Astrocyte (in vitro differentiated cells and primary cell): ENCODE results near the gene TEX2. TPM values are rescaled to one million over a fixed set of nuclear protein-coding genes. Genes with fewer than 3 reads are reported as not detected.

ENCODE experiments used
- DNase-seq: peaks from one replicate; pipeline ENCODE4 v3.0.0-alpha.2; 2010; ENCODE audit warnings: low read depth
- FAIRE-seq: peaks from 2 replicates; lab custom pipeline; 2011; peaks lifted over from hg19 to GRCh38; lab: Jason Lieb, UNC
- H2AFZ ChIP-seq: 2 replicates; pipeline ENCODE4 v1.6.0; 2012; ENCODE audit warnings: low read depth, low read length, inconsistent platforms
- H3K27ac ChIP-seq: 2 replicates; pipeline ENCODE4 v1.5.1; 2011; ENCODE audit warnings: low read depth, low read length, inconsistent platforms
- H3K27me3 ChIP-seq: 2 replicates; pipeline ENCODE4 v1.6.0; 2011; ENCODE audit warnings: low read length, inconsistent platforms; ENCODE audit not compliant: insufficient read depth
- H3K36me3 ChIP-seq: 2 replicates; pipeline ENCODE4 v1.5.1; 2011; ENCODE audit warnings: low read length, inconsistent platforms; ENCODE audit not compliant: insufficient read depth
- H3K4me1 ChIP-seq: 2 replicates; pipeline ENCODE4 v1.5.1; 2011; ENCODE audit warnings: low read length, inconsistent platforms; ENCODE audit not compliant: insufficient read depth
- H3K4me2 ChIP-seq: 2 replicates; pipeline ENCODE4 v1.6.0; 2012; ENCODE audit warnings: low read length, inconsistent platforms
- H3K4me3 ChIP-seq: 2 replicates; pipeline ENCODE4 v1.5.1; 2011; ENCODE audit warnings: low read depth, mild to moderate bottlenecking, low read length, inconsistent platforms; ENCODE audit not compliant: insufficient read depth
- H3K79me2 ChIP-seq: 2 replicates; pipeline ENCODE4 v1.6.0; 2012; ENCODE audit warnings: mild to moderate bottlenecking, low read length, inconsistent platforms; ENCODE audit not compliant: insufficient read depth
- H3K9ac ChIP-seq: 2 replicates; pipeline ENCODE4 v1.6.0; 2012; ENCODE audit warnings: mild to moderate bottlenecking, low read length, inconsistent platforms
- H3K9me3 ChIP-seq: 2 replicates; pipeline ENCODE4 v1.5.1; 2012; ENCODE audit warnings: low read depth, mild to moderate bottlenecking, low read length, inconsistent platforms; ENCODE audit not compliant: insufficient read depth
- H4K20me1 ChIP-seq: 2 replicates; pipeline ENCODE4 v1.6.0; 2012; ENCODE audit warnings: low read length, inconsistent platforms; ENCODE audit not compliant: insufficient read depth
- H3K27ac Mint-ChIP-seq: one replicate; pipeline ENCODE4 v1.8.0; 2021; ENCODE audit warnings: mild to moderate bottlenecking, mixed read lengths; ENCODE audit not compliant: unreplicated experiment
- H3K27me3 Mint-ChIP-seq: one replicate; pipeline ENCODE4 v1.8.0; 2021; ENCODE audit warnings: low read depth, mixed read lengths; ENCODE audit not compliant: unreplicated experiment
- H3K36me3 Mint-ChIP-seq: one replicate; pipeline ENCODE4 v1.8.0; 2021; ENCODE audit warnings: low read depth, mixed read lengths; ENCODE audit not compliant: unreplicated experiment
- H3K4me1 Mint-ChIP-seq: one replicate; pipeline ENCODE4 v1.8.0; 2021; ENCODE audit warnings: low read depth, mixed read lengths; ENCODE audit not compliant: unreplicated experiment
- H3K4me3 Mint-ChIP-seq: one replicate; pipeline ENCODE4 v1.8.0; 2021; ENCODE audit warnings: mild to moderate bottlenecking, moderate library complexity, mixed read lengths; ENCODE audit not compliant: unreplicated experiment
- H3K9me3 Mint-ChIP-seq: one replicate; pipeline ENCODE4 v1.8.0; 2021; ENCODE audit warnings: mild to moderate bottlenecking, mixed read lengths; ENCODE audit not compliant: unreplicated experiment
- EZH2 ChIP-seq: IDR thresholded peaks from 2 replicates; pipeline ENCODE4 v1.6.1; 2012; ENCODE audit warnings: mild to moderate bottlenecking, low read length, inconsistent platforms; ENCODE audit not compliant: insufficient read depth
- total RNA-seq: library from RNA; stranded (reverse); gene quantifications from 2 replicates; pipeline ENCODE4 v1.2.1, GENCODE V29; 2021
- TF ChIP-seq, protein P1 (sequence below): IDR thresholded peaks from 2 replicates; pipeline ENCODE4 v1.5.1; 2011; ENCODE audit warnings: low read depth, mild to moderate bottlenecking, inconsistent platforms, low read length, moderate library complexity; ENCODE audit not compliant: insufficient read depth

The TEX2 gene
- total RNA-seq, 1 donor from 2014 or later = 56.1 TPM

DNA sequence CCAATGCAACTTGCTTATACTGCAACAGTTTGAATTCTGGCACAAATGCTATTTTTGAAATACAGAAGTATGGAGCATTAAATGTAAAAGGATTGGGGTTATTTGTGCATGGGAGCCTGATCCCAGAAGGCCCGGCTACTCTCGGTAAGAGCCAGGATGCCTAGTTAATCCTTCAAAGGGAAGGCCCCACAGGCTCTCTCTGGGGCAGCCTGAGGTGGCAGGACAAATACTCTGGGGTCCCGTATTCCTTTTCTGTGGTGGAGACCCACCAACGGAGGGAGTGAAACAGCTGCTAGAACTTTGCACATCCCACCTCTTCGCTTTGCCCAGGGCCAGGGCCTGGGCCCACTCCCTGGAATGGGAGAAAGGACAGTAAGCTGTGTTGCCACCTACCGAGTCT, 163.5 kb downstream of the TEX2 start:
- FAIRE-seq (no peak), DNase-seq (no peak)
- Histone ChIP-seq H3K4me3 (no peak overlapping the region), H3K36me3 (no peaks in the 10 kb centered on the region), H3K4me2 (no peak overlapping the region), H3K4me1 (no peaks in the 10 kb centered on the region), H3K27ac (no peak overlapping the region), H3K9ac (no peak overlapping the region), H2AFZ (no peak overlapping the region), H4K20me1 (peaks cover 12% of the 10 kb centered on the region), H3K27me3 (no peaks in the 10 kb centered on the region), H3K79me2 (no peaks in the 10 kb centered on the region), H3K9me3 (no peaks in the 10 kb centered on the region)
- Mint-ChIP-seq H3K9me3 (no peaks in the 10 kb centered on the region), H3K4me1 (peaks cover 11% of the 10 kb centered on the region), H3K36me3 (peaks cover 11% of the 10 kb centered on the region), H3K27me3 (no peaks in the 10 kb centered on the region), H3K4me3 (no peak overlapping the region), H3K27ac (no peak overlapping the region)
- TF ChIP-seq EZH2 = no peak
- TF ChIP-seq, protein P1, sequence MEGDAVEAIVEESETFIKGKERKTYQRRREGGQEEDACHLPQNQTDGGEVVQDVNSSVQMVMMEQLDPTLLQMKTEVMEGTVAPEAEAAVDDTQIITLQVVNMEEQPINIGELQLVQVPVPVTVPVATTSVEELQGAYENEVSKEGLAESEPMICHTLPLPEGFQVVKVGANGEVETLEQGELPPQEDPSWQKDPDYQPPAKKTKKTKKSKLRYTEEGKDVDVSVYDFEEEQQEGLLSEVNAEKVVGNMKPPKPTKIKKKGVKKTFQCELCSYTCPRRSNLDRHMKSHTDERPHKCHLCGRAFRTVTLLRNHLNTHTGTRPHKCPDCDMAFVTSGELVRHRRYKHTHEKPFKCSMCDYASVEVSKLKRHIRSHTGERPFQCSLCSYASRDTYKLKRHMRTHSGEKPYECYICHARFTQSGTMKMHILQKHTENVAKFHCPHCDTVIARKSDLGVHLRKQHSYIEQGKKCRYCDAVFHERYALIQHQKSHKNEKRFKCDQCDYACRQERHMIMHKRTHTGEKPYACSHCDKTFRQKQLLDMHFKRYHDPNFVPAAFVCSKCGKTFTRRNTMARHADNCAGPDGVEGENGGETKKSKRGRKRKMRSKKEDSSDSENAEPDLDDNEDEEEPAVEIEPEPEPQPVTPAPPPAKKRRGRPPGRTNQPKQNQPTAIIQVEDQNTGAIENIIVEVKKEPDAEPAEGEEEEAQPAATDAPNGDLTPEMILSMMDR = no peak

Other genes with a start within 250 kb of the TEX2 start
- not detected in 2 replicates for gene ICAM2, start 242.6 kb downstream of the TEX2 start, total RNA-seq
- 9.1 and 11.7 TPM in 2 replicates for gene ERN1, start 133.1 kb downstream of the TEX2 start, total RNA-seq
- gene PECAM1, start 127.6 kb upstream of the TEX2 start, total RNA-seq = 0.02 and 0.05 TPM in 2 replicates
- 0.91 and 1.9 TPM in 2 replicates for gene MILR1, start 185.9 kb upstream of the TEX2 start, total RNA-seq
- gene POLG2, start 233.8 kb upstream of the TEX2 start, total RNA-seq = 13.7 and 16.2 TPM in 2 replicates
- gene DDX5, start 243.0 kb upstream of the TEX2 start, total RNA-seq = 549 and 555 TPM in 2 replicates
- 29.7 and 35.2 TPM in 2 replicates for gene CEP95, start 243.7 kb upstream of the TEX2 start, total RNA-seq